PC-9 (cell line): ENCODE data around the gene PDE4C. TPM values are rescaled to one million over a fixed set of nuclear protein-coding genes. Genes with fewer than 3 reads are reported as not detected.

ENCODE experiments used
- BruUV-seq: library from RNA; stranded (reverse); fragments of 400-500 nt; replicated peaks from 2 replicates; lab custom pipeline; 2021; lab: Mats Ljungman, UMichigan
- CTCF ChIA-PET: fragments of 300-600 bp; sonication (Branson Sonifier 250); formaldehyde crosslinking; loops from one replicate; lab custom pipeline; 2022; ENCODE audit warnings: antibody characterized with exemption; lab: Charles Lee
- POLR2A ChIA-PET: fragments of 300-600 bp; sonication (Branson Sonifier 250); formaldehyde crosslinking; loops from one replicate; lab custom pipeline; 2022; ENCODE audit warnings: antibody characterized with exemption; ENCODE audit not compliant: unreplicated experiment; lab: Charles Lee
- DNase-seq, 2 experiments: peaks; one replicate each; pipeline versions ENCODE4 v3.0.0 to v3.0.0-alpha.2; 2015 to 2022; ENCODE audit warnings: mixed read lengths in 1 of 2
- H2AFZ ChIP-seq: fragments of 200-600 bp; sonication (generic); 2 replicates; pipeline ENCODE4 v1.8.1; 2017; ENCODE audit warnings: antibody characterized with exemption
- H3F3A ChIP-seq: fragments of 200-600 bp; sonication (generic); 2 replicates; pipeline ENCODE4 v1.8.1; 2017; ENCODE audit warnings: antibody characterized with exemption, mild to moderate bottlenecking, low read depth; ENCODE audit not compliant: insufficient read depth
- H3K27ac ChIP-seq: fragments of 200-600 bp; sonication (generic); 2 replicates; pipeline ENCODE4 v1.6.1; 2016; ENCODE audit warnings: mixed run types
- H3K27me3 ChIP-seq: fragments of 200-600 bp; sonication (generic); 2 replicates; pipeline ENCODE4 v1.6.1; 2016; ENCODE audit warnings: low read depth, mixed run types; ENCODE audit not compliant: insufficient read depth
- H3K36me3 ChIP-seq: fragments of 200-600 bp; sonication (generic); 2 replicates; pipeline ENCODE4 v1.6.1; 2016; ENCODE audit warnings: low read depth, mixed run types
- H3K4me1 ChIP-seq: fragments of 200-600 bp; sonication (generic); replicated peaks from 2 replicates; pipeline ENCODE4 v1.6.1; 2016; ENCODE audit warnings: mixed run types; ENCODE audit not compliant: insufficient read depth
- H3K4me2 ChIP-seq: fragments of 200-600 bp; sonication (generic); 2 replicates; pipeline ENCODE4 v1.6.1; 2017; ENCODE audit warnings: mixed run types
- H3K4me3 ChIP-seq: fragments of 200-600 bp; sonication (generic); 2 replicates; pipeline ENCODE4 v1.6.1; 2016; ENCODE audit warnings: mixed run types
- H3K79me2 ChIP-seq: fragments of 200-600 bp; sonication (generic); 2 replicates; pipeline ENCODE4 v1.6.1; 2017; ENCODE audit warnings: low read depth, mixed run types
- H3K9me2 ChIP-seq: fragments of 200-600 bp; sonication (generic); 2 replicates; pipeline ENCODE4 v1.8.1; 2017; ENCODE audit warnings: mild to moderate bottlenecking; ENCODE audit not compliant: insufficient read depth
- H3K9me3 ChIP-seq: fragments of 200-600 bp; sonication (generic); 2 replicates; pipeline ENCODE4 v1.8.1; 2016; ENCODE audit warnings: low read depth; ENCODE audit not compliant: insufficient read depth
- H4K20me1 ChIP-seq: fragments of 200-600 bp; sonication (generic); 2 replicates; pipeline ENCODE4 v1.8.1; 2017; ENCODE audit not compliant: insufficient read depth
- CTCF ChIP-seq: fragments of 200-600 bp; sonication (generic); conservative IDR thresholded peaks from 2 replicates; pipeline ENCODE4 v1.6.1; 2017; ENCODE audit warnings: mixed run types, antibody characterized with exemption, mild to moderate bottlenecking, moderate library complexity
- EZH2 ChIP-seq: fragments of 200-600 bp; sonication (generic); IDR thresholded peaks from 2 replicates; pipeline ENCODE4 v1.8.0; 2017; ENCODE audit warnings: antibody characterized with exemption, low read depth
- intact Hi-C: fragments of 100-400 bp; cut with micrococcal nuclease; formaldehyde crosslinking; loops from one replicate; pipeline ENCODE4 v1.10.0; 2022; ENCODE audit not compliant: unreplicated experiment
- total RNA-seq: library from RNA; stranded (reverse); gene quantifications from 2 replicates; pipeline ENCODE4 v1.2.3, GENCODE V29; 2021

PDE4C gene
- total RNA-seq, 1 experiment from 2014 or later, result 2.2 TPM

- Histone ChIP-seq H3K36me3 (no peaks in the 10 kb centered on the region), H3K9me3 (no peaks in the 10 kb centered on the region), H3K4me1 (peaks cover 8% of the 10 kb centered on the region; the same call in 1 of the 2 replicates), H3K9me2 (no peaks in the 10 kb centered on the region), H3K79me2 (no peaks in the 10 kb centered on the region), H3K27ac (no peak overlapping the region), H4K20me1 (peaks cover 5% of the 10 kb centered on the region; the same call in 1 of the 2 replicates), H2AFZ (no peak overlapping the region), H3K4me2 (no peak overlapping the region), H3F3A (peaks cover 38% of the 10 kb centered on the region), H3K27me3 (no peaks in the 10 kb centered on the region), H3K4me3 (no peak overlapping the region)
- TF ChIP-seq EZH2 (no peak), CTCF (no peak)
- DNase-seq, result no peak
- ChIA-PET POLR2A (no interaction called here), CTCF (no interaction called here)
- BruUV-seq, result no TSS peak
- intact Hi-C loops, result no loop called here
Observed at GRCh38 chr19:18227781-18228271, 1.6 kb upstream of the PDE4C start.

- peaks cover 5% of the 10 kb centered on the region; the same call in 1 of the 2 replicates for H4K20me1 ChIP-seq
- H3K4me2 ChIP-seq, result no peak overlapping the region
- no peaks in the 10 kb centered on the region for H3K9me2 ChIP-seq
- intact Hi-C loops, result no loop called here
- BruUV-seq, result no TSS peak
- H3K4me3 ChIP-seq, result no peak overlapping the region
- peaks cover 8% of the 10 kb centered on the region; the same call in 1 of the 2 replicates for H3K4me1 ChIP-seq
- H3K36me3 ChIP-seq, result no peaks in the 10 kb centered on the region
- TF ChIP-seq CTCF, result no peak
- no peak for TF ChIP-seq EZH2
- H3K27ac ChIP-seq, result no peak overlapping the region
- no peaks in the 10 kb centered on the region for H3K79me2 ChIP-seq
- H2AFZ ChIP-seq, result no peak overlapping the region
- no peaks in the 10 kb centered on the region for H3K9me3 ChIP-seq
- H3F3A ChIP-seq, result peaks cover 41% of the 10 kb centered on the region
- no peaks in the 10 kb centered on the region for H3K27me3 ChIP-seq
- DNase-seq, result no peak
- POLR2A ChIA-PET, result no interaction called here
- CTCF ChIA-PET, result no interaction called here
Observed at GRCh38 chr19:18226956-18227780, 930 bp upstream of the PDE4C start.

- BruUV-seq, result no TSS peak
- Histone ChIP-seq H2AFZ (no peak overlapping the region), H3K4me2 (peak overlapping the region; percentile 83), H3K36me3 (no peaks in the 10 kb centered on the region), H3K27ac (no peak overlapping the region), H3K4me1 (0 out of 2 replicates have a peak, but pooled peaks cover 3% of the 10 kb centered on the region), H4K20me1 (no peaks in the 10 kb centered on the region), H3K27me3 (no peaks in the 10 kb centered on the region), H3K9me2 (no peaks in the 10 kb centered on the region), H3F3A (peaks cover 31% of the 10 kb centered on the region), H3K79me2 (no peaks in the 10 kb centered on the region), H3K4me3 (no peak overlapping the region), H3K9me3 (no peaks in the 10 kb centered on the region)
- ChIA-PET POLR2A (no interaction called here), CTCF (no interaction called here)
- no peak for TF ChIP-seq EZH2
- intact Hi-C loops, result no loop called here
- no peak for DNase-seq
Observed at GRCh38 chr19:18225355-18225701, 910 bp downstream of the PDE4C start.
